HG02798 (cell line): ENCODE results near the gene BCAR1.
A peak's percentile ranks its signal among the peaks of the same experiment; 100 is the strongest.
"Not testable (repeated sequence)": the region's sequence is repeated elsewhere in the genome, so short reads cannot be mapped to it uniquely, and the experiment has no call there.

ENCODE experiments used
- ATAC-seq: cut with Tn5 transposase; IDR thresholded peaks from one replicate; pipeline ENCODE4 v1.9.1; 2021; ENCODE audit warnings: mild to moderate bottlenecking; ENCODE audit not compliant: unreplicated experiment, poor library complexity

The BCAR1 gene, protein sequence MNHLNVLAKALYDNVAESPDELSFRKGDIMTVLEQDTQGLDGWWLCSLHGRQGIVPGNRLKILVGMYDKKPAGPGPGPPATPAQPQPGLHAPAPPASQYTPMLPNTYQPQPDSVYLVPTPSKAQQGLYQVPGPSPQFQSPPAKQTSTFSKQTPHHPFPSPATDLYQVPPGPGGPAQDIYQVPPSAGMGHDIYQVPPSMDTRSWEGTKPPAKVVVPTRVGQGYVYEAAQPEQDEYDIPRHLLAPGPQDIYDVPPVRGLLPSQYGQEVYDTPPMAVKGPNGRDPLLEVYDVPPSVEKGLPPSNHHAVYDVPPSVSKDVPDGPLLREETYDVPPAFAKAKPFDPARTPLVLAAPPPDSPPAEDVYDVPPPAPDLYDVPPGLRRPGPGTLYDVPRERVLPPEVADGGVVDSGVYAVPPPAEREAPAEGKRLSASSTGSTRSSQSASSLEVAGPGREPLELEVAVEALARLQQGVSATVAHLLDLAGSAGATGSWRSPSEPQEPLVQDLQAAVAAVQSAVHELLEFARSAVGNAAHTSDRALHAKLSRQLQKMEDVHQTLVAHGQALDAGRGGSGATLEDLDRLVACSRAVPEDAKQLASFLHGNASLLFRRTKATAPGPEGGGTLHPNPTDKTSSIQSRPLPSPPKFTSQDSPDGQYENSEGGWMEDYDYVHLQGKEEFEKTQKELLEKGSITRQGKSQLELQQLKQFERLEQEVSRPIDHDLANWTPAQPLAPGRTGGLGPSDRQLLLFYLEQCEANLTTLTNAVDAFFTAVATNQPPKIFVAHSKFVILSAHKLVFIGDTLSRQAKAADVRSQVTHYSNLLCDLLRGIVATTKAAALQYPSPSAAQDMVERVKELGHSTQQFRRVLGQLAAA

DNA sequence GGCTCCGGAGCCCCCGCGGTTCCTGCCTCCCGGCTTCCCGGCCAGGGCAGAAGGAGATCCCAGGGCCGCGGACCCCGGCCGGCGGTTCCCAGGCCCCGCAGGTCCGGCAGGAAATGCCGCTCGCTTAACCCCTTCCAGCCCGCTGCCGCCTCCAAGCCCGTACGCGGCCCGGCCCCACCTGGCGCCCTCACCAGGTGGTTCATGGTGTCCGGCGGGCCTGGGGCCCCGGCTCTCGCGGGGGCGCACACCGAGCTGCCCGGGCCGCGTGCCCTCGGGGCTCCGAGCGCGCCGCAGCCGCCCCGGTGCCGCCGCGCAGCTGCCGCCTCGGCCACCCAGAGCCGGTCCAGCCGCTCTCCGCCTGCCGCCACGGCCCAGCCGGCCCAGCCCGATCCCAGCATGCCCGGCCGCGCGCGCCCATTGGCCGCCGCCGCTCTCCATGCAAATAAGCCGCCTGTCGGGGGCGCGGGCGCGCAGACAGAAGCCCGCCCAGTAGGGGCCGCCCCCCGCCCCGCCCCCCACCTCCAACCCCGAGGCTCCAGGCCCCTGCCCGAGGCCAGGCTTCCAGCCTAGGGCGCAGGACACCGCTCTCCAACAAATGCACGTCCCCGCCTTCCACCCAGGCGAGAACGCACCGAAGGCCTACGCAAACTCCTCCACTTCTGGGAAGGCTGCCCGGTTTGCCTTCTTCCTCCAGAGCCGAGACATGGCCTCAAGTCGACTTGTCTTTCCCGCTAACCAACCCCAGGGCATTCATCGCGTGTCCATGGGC lies at the start of gene BCAR1:
Gene BCAR1, minus strand, starts transcription at position 345 of the 769 bp plus-strand sequence. Its CDS starts 142 bp downstream, at position 203.
- peak; percentile 83 for ATAC-seq

DNA sequence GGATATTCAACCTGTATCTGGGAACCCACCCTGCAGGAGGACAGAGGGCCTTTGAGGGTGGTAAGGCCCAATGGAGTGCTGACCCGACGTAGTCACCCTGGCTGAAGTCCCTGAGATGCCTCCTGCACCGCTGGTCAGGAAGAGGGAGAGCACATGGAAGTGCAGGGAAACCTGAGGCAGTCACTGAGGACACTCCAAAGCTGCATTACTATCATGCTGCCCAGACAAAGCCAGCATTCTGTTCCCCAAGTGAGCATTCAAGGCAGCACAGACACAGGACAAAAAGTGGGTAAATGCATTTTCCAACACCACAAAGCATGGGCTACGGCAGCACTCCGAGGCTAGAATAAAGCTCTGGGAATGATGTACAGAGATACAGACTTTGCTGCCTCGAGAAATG lies 46.8 kb upstream of the BCAR1 start:
- ATAC-seq: no peak

DNA sequence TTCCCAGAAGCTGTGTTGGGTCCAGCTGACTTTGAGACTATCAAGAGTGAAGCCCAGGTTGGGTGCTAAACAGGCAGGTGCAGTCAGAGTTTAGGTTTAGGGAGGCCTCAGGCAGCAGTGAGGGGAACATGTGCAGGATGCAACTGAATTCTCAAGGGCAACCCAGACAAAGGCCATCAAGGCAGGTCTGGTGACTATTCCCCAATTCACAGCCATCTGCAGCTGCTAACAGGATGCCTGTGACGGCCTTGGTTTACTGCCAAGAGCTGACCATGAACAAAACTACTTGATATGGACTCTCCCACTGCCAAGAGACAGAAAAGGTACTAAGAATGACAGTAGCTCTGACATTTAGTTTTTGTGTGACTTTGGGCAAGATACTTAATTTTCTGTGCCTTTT lies 45.2 kb upstream of the BCAR1 start:
- no peak for ATAC-seq

GRCh38 chr16:75294773-75295459 lies 43.5 kb upstream of the BCAR1 start:
- no peak for ATAC-seq

DNA sequence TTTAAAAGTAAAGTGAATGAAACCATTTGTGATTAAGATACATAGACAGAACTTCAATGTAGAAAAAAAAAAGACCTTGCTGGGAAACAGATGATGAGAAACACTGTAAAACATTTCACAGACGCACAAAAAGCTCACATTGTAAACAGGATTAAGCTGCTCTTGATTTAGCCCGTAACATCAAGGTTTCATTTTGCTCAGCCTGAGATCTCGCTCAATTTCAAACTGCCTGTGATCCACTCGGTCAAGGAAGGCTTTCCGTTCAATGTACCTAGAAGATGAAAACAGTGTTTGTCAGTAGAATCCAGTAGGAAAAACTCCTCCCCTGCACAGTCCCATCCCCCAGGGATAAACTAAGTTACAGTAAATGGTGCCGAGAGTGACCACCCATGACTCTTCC lies 42.3 kb upstream of the BCAR1 start:
- no peak for ATAC-seq

DNA sequence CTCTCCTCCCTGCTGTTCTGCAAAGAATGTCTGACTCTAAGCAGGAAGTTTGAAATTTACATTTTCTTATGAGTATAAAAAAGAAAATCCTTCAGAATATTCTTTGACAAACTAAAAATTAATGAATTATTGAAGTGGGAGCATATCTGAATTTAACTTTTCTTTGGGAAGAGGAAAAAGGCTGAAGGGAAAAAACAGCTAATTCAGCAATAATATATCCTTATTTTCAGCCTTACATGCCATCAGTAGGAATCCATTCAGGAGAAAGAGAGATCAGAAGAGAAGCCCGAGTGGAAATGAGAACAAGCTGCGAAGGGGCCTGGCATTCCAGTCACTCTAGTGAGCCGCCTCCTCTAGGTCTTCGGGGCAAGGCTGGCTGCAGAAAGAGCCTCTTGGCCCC lies 41.7 kb upstream of the BCAR1 start:
- no peak for ATAC-seq

- no peak for ATAC-seq
Observed at GRCh38 chr16:75292691-75293090, 41.3 kb upstream of the BCAR1 start.

DNA sequence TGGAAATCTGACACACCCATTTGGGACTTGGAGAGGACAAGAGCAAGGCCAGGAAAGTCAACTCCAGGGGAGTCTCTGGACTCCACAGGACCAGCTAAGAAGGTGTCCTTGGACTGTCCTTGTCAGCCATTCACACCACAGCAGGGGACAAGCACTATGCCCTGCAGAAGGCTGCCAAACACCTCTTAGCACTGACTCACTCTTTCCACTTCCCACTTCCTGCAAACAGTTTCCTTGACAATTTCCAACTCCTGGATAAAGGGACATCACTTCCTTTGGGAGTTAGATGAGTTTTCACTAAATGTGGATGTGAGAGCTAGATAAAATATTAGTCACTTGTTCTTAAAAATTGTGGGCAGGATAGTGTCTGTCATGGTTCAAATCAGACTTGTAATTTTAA lies 37.8 kb upstream of the BCAR1 start:
- ATAC-seq: no peak

DNA sequence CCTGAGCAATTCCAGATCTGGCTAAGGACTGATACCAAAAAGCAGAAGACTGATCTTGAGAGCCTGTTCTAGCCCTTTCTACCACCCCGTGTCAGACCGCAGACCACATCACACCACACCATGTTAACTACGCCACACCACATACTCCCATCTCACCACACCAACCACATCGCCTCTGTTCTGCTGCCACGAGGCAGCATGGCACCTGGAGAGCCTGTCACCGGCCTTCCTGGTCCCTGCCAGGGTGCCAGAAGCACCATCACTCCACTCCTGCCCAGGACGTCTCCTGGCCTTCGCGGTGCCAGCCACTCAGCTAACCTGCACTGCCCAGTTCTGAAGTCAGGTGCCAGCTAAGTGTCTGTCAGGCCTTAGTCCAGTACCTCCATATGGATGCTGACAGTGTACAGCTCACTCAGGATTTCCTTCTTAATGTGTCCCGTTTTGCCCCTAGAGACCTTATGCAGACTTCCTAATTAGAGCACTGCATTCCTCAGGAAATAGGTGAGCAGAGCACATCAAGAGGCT lies 37.2 kb upstream of the BCAR1 start:
- ATAC-seq: no peak

DNA sequence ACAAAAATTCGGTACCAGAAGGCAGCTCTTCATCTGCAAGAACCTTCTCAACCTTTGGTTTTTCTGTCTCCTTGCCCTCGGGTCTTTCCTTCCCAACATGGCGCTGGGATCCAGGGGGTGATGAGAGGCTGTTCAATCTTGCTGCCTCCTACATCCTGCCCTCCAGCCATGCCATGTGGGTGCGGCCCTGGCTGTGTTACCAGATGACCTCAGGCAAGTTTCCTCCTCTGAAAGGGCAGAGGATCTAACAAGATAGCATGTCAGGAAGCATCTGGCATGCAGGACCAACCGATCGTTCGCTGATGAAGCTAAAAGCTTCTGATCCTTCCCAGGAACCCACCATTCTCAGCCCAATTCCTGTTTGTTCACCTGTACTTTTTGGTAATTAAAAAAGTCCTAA lies 36.8 kb upstream of the BCAR1 start:
- ATAC-seq: no peak

DNA sequence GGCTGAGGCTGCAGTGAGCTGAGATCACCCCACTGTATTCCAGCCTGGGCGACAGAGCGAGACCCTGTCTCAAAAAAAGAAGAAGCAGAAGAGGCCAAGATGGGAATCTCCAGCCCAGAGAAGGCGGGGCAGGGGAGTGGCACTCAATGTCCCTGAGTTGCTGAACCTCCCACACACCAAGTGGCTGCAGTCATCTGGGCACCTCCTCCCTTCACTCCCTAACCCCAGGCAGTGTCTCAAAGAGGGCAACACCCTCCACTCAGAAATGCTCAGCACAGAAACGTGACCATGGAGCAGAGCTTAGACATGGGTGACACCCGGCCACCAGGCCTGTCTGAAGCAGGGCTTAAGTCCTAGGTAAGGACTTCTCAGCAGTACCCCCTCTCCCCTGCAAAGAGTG lies 36.3 kb upstream of the BCAR1 start:
- no peak for ATAC-seq

DNA sequence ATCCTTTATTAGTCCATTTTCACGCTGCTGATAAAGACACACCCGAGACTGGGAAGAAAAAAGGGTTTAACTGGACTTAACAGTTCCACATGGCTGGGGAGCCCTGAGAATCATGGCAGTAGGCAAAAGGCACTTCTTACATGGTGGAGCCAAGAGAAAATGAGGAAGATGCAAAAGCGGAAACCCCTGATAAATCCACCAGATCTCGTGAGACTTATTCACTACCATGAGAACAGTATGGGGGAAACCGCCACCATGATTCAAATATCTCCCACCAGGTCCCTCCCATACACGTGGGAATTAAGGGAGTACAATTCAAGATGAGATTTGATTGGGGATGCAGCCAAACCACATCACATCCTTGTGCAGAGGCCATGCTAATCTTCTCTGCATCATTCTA lies 35.0 kb upstream of the BCAR1 start:
- no peak for ATAC-seq

DNA sequence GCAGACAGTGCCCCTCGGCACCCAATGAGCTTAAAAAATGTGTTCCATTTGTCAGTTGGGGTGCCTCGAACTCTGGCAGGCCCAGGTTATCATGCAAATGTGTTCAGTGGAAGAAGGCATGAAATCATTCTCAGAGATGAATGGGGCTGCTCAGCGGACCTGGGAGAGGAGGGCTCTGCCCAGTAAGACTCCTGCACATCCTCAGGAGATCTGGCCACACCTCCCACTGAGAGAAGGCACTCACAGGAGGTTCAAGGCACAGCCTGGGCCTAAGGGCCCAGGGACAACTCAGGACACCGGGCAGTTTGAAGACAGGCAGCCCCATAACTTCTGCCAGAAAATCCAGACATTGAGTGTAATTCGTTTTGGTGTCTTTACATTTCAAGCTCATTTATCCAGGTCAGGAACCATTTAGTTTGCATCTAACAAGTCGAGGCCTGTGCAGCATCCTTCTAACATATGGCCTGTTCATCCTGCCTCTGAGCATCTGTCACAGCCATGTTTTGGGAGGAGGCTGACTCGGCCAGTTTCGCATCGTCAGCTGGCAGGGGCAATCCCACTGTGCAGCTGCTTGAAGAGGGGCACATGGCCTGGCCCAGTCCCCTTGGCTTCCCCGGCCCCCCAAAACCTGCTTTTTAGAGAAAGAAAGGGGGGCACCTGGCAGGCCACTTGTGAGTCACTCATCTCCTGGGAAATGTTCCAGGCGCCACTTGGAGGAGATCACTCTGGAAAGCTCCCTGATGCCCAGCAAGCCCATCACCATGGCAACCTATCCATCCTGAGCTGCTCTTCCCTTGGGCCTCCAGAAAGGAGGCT lies 31.2 kb upstream of the BCAR1 start:
- no peak for ATAC-seq

- no peak for ATAC-seq
Observed at GRCh38 chr16:75281826-75282225, 30.4 kb upstream of the BCAR1 start.

DNA sequence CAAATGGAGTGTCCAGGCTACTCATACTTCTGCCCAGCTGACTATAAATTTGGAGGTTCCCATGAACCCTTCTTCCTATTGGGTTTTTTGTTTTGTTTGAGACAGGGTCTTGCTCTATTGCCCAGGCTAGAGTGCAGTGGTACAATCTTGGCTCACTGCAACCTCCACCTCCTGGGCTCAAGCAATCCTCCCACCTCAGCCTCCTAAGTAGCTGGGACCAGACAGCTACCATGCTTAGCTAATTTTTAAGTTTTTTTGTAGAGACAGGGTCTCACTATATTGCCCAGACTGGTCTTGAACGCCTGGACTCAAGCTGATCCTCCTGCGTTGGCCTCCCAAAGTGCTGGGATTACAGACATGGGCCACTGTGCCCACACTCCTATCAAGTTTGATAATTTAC lies 29.6 kb upstream of the BCAR1 start:
- not testable (repeated sequence) for ATAC-seq

DNA sequence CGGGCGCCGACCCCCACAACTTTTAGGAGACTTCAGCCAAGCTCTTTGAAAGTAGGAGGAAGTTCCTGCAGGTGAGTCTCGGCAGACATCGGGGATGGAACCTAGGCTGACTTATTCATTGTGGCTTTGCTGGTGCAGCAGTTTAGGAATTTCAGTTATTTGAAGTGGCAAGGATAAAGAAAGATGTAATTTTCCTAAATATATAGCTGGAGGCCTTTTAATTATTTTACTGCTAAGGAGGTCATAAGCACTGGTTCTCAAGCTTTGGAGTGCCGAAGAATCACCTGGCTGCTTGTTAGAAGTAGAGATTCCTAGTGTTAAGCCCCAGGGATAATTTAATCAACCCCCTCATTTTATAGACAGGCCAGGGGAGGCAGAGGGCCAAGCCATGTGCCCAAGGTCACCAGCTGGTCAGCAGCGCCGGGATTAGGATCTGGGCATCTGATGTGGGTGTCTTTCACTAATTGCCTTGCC lies 28.9 kb upstream of the BCAR1 start:
- no peak for ATAC-seq

GRCh38 chr16:75279305-75279704 lies 27.9 kb upstream of the BCAR1 start:
- ATAC-seq: no peak

DNA sequence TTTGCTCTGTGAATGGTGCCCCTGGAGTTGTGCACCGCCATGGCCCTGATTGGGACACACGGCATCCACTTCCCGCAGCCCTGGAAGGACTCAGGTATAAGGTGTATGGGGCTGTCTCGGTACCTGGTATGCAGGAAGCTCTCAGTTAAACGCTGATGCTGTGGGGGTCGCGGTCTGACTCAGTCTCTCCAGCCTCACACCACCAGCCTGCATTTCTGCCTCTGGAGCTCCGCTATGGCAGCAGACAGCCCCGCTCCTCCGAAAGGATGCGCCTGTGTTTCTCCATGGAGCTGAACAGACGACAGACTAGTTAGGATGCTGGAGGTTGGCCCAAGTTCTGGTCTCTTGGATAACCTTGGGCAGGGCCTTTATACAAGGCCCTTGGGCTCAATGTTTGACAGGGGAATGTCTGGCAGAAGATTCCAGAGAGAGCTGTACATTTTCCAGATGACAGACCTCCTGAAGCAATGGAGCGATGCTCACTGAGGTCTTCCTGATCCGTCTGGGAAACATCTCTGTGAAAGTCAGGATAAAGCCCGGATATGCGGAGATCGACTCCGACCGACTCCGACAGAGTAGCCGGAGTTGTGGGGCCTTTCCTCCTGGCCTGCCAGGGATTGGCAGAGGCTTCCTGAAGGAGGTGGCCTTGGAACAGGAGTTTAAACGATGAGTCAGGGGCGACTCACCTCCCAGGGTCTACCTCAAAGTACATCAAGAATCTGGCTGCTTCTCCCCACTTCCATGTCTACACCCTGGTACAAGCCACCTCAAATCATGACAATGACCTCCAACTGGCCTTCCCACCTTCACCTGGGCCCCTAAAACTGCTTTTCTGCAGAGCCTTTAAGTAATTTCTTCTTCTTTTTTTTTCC lies 21.9 kb upstream of the BCAR1 start:
- no peak for ATAC-seq
